HG02852 (cell line): ENCODE data around the gene CLEC16A.

ENCODE experiments used
- ATAC-seq: cut with Tn5 transposase; IDR thresholded peaks from one replicate; pipeline ENCODE4 v1.9.1; 2021; ENCODE audit warnings: mild to moderate bottlenecking, moderate library complexity; ENCODE audit not compliant: unreplicated experiment

The CLEC16A gene

DNA sequence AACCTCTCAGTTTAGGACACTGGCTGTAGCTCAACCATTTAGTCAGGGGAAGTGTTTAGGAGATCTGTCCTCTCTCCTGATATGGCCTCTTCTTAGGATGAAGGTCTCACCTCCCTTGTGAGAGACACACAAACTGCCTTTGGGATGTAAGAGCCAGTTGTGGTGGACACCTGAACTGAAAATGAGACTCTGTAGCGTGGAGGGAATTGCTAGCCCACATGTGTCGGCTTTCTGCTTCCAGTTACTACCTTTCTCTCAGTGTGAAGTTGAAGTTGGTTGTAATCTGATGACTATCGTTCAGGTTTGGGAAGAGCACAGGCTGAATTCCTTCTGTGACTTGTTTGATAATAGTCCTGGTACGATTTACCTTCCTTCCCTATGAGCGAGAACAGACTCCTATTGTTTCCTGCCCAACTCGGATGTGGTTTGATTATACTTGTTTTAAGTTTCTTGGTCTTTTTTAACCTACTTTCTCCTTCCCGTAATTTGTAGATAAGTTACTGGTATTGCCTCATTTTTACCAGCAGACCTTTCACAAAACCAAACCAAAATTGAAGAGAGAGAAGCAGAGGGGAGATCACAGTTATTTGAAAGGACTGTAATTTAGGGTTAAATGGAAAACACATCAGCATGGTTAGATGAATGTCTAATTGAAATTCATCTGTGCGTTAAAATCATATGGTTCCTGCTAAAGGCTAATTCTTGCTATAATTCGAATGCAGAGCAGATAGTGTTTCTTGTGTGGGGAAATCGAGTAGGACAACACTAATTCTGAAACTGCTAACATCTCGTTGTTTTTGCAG is 43.2 kb downstream of the CLEC16A start:
- peak; percentile 33 for ATAC-seq

DNA sequence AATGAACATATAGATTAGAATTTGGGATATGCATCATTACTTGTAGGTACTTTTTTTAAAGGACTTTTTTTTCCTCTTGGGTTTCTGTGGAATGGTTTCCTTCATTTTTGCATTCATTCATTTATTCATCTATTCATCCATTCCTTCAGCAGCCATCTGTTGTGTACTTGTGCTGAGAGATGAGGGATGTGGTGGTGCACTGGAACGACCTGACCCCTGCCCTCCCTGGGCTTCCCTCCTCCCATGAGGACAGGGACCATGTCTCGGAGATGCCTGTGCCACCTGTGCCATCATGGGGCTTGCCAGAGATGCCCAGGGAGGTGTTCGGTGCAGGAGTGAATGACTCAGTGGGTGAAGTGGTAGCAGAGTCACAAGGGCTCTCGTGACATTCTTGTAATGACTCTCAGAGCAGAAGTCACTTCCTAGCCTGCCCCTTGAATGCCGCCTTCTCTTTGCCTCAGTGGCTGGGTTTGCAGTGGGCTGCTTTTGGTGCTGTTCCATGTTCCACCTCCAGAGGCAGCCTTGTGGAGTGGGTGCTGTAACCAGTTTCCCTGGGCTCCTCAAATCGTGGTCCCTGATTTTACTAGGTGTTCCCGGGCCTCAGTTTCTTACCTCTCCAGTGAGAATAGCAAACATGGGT is 43.9 kb downstream of the CLEC16A start:
- ATAC-seq, result peak; percentile 56

DNA sequence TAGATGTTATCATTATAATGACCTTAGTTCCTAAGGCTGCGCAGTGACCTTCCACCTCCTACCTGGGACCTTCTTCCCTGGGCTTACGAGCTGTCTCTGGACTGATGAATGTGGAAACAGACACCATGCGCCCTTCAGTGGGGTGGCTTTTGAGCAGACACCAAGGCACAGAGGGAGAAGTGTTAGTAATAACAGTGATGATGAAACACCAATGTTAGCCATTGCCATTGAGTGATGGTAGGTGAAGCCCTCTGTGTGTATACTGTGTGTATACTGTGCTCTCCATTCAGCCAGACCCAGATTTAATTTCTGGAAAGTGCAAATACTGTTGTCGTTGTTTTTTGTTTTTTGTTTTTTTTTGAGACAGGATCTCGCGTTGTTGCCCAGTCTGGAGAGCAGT is 44.5 kb downstream of the CLEC16A start:
- ATAC-seq, result no peak

DNA sequence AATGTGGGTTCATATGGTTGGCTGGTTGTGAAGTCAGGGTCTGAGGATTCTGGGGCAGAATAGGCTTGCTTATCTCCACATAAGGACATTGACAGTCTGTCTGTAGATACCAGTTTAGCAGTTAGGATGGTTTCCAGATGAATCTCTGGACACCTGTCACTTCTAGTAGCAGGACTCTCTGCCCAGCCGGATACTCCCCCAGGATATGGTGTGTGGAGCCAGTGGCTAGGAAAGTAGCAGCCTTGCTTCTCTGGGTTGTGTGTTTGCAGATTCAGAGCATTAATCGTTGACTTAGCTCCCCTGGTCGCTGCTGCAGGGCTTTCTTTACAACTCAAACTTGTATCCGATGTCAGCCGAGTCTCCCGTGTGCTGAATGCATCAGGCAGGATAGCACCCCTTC is 45.2 kb downstream of the CLEC16A start:
- no peak for ATAC-seq

DNA sequence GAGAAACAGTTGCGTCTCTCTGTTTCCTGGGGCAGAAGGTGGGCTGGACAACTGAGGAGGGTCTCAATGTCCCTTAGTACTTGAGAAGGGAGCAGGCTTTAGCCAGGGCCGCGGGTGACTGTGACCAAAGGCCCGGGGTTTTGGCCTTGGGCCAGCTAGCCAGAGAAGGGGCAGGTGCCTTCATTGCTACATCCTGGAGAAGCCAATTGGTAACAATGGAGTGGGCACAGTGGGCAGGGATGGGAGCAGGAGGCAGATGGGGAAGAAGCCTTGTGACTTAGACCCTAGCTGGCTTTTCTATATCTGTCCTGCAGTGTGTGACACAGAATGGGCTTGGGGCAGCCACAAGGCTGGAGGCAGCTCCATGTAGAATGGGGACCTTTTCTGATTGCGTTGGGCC is 46.0 kb downstream of the CLEC16A start:
- no peak for ATAC-seq

DNA sequence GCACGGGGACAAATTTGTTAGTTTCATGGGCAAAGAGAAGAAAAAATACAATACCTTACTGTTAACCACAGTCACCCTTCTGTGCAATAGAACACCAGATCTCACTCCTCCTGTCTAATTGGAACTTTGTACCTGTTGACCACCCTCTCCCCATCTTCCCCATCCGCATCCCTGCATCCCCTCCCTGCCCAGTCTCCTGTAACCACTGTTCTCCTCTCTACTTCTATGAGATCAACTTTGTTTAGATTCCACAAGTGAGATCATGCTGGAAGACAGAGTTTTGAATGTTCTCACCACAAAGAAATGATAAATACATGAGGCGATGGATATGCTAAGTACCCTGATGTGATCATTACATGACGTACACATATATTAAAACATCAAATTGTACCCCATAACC is 47.7 kb downstream of the CLEC16A start:
- no peak for ATAC-seq

DNA sequence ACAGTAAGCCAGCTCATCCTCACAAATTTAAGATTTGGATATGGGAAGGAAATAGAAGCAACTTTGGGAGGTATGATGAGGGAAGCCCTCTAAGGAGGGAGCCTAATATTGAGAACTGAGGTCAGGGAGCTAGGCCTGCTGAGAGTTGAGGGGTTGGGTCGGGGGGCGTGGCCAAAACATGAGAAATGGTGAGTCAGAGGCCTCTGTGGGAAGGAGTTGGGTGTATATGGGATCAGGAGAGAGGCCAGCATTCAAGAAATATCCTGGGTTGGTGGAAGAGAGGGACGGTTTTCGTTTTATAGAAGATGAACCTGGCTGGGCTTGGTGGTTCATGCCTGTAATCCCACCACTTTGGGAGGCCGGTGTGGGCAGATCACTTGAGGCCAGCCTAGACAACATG is 48.4 kb downstream of the CLEC16A start:
- ATAC-seq, result no peak

DNA sequence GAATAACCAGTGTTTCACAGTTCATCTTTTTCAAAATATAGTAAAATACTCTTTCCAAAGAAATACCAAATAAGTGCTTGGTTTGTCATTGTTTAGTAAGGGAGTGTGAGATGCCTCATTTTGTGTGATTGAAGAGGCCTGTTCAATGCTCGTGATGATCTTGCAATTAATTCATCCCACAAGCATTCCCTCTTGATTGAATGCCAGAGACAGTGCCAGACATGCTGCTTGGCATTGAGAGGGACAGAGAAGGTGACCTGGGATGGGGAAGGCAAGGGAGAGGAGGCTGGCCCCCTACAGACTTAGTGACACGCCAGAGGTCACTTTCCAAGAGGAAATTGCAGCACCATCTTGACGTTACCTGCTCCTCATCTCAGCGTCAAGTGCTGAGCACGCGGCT is 49.3 kb downstream of the CLEC16A start:
- ATAC-seq, result no peak

DNA sequence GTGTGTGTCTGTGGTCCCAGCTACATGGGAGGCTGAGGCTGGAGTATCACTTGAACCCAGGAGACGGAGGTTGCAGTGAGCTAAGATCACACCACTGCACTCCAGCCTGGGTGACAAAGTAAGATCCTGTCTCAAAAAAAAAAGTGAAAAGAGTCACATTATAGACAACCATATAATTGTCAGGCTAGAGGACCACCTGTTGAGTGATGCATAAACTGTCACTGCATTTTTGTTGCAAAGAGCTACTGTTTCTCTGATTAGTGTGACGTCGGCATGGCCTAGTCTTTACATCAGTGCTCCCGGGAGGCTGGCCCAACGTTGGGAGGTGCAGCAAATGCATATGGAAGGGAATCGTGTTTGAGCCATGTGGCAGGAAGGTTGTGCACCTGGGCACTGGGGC is 50.2 kb downstream of the CLEC16A start:
- no peak for ATAC-seq

DNA sequence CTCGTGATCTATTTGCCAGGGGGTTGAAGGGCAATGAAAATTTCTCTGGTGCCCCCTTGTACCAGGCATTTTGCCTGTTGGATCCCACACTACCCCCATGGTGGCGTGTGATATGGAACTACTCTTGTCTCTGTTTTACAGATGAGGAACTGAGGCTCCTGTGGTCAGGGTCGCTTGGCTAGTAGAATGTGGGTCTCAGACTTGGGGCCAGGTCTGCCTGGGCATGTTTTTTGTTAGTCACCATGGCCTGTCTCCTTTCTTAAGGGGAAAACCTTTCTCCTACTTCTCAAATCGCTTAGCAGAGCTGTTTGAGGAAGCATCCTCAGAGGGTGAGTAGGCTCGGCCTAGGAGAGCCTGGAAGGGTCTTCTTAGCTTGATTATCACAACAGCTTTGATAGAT is 51.2 kb downstream of the CLEC16A start:
- ATAC-seq, result no peak

DNA sequence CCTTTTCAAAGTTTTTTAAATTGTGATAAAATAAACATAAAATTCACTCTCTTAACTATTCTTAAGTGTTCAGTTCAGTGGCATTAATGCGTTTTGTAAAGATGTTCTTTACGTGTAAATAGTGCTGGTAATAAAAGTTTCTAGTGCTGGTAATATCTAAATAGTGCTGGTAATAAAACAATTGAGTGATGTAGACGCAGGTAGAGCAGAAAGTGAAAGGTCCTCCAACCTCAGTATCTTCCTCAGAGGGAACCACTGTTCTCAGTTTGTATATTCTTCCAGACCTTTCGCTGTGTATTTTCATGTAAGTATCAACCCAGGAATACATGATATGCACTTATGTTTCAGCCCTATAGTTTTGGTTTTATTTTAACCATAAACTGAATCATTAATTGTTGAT is 53.1 kb downstream of the CLEC16A start:
- ATAC-seq, result no peak

DNA sequence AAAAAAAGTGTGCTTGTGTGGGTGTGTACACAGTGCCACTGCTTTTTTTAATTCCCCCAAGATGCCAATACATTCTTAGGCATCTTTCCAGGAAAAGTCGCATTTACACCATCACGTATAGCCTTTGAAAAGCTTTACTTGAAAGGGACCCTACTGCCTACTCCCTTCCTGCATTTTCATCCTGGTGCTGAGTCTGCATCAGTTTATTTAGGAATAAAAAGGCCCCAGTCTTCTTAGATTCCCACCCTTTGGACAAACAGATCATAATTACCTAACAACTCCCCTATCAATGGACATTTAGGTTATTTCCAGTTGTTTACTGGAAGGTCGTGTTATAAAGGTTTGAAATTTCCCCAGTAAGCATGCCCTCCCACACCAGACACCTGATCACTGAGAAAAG is 54.9 kb downstream of the CLEC16A start:
- no peak for ATAC-seq

DNA sequence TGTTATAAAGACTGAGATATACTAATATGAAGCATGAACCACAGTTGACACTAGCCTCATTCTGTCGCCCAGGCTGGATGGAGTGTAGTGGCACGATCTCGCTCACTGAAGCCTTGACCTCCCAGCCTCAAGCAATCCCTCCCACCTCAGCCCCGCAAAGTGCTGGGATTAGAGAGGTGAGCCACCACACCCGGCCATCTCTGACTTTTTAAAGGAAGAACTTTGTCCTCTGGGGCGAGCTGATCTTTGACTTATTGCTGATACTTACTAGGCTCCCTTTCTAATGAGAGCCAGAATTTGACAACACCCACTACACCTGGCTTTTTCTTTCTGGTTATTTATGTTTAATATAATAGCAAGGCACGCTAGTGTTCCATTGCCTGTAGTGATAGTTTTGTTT is 57.2 kb downstream of the CLEC16A start:
- ATAC-seq, result no peak

DNA sequence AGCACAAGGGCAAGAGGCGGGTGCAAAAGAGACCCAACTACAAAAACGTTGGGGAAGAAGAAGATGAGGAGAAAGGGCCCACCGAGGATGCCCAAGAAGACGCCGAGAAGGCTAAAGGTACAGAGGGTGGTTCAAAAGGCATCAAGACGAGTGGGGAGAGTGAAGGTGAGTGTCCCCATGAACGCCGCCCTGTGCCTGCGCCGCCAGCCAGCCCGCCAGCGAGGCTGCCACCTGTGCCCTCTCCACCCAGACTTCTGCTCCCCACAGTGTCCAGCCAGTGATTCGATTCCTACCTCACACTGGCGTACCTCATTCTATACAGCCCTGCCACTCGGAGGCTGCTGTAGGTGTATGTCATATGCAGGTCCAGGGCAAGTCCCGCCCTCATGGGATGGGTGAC is 58.8 kb downstream of the CLEC16A start:
- no peak for ATAC-seq

DNA sequence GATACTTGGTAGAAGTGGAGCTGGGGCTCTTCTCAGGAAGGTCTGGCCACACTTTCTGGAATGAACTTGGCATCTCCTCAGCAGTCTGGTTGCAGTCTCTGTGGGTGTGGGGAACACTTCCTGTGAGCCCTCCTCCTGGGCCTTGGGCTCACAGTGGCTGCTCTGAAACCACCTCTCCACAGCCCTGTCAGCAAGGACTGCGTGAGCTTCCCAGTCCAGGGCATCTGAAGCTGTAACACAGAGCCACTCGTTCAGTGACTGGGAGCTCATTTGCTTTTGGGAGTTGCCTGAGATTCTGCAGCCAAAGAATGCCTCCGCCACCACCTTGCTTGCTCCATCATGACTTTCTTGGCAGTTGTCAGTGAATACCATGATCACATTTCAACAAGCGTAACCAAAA is 60.0 kb downstream of the CLEC16A start:
- no peak for ATAC-seq

DNA sequence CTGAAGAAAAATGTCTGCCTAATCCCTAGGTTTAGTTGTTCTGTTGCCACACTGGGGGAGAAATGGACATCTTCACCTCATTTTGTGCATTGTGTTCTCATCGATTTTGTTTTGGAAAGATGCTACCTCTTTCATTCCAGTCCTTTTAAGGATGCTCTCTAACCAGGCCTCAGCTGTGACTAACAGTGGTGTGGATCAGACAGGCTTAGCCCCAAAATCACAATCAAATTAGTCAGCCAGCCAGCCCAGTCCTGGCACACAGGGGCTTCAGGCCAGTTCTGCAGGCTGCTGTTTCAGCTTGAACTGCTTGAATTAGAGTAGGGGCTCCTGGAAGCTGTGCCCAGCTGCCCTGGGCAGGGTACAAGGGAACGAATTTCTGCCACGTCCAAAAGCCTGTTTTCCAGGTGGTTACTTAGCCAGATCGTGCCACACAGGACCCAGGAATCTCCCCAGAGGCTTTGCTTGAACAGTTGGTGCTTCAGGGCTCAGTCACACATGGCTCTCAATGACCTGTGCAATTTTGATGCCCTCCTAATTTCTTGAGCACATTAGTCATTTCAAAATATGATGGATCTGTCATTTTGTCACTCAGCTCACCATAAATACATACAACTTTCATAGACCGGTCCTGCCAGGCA is 60.7 kb downstream of the CLEC16A start:
- ATAC-seq, result no peak

DNA sequence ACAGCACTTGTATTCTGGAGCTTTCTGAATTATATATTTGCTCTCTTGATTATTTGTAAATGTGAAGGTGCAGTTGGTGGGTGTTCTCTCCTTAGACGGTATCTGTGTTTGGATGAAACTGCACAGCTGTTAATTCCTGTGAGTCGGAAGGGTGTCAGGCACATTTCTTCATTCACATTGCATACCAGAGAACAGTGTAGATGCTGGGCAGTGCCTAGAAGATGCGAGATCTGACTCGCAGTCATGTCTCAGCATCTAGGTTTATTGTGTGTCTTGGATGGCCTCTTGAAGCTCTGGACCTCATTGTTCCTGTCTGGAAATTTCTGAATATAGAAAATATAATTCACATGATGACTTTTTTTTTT is 61.2 kb downstream of the CLEC16A start:
- no peak for ATAC-seq

DNA sequence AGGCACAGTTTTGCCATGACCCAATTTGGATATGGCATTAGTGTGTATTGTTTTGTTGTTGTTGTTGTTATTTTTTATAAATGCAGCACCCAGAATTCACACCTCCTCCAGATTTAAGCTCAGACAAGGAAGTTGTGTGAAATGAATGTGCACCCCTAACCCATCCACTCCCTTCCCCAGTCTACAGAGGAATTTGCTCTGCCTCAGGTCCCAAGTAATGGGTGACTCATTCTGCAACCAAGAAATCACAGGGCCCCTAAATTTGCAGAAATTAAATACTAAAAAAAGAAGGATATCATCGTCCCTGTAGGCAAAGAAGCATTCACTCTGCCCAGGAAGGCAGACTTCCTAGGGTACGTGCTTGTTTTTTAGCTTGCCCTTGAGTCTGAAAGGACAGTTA is 62.3 kb downstream of the CLEC16A start:
- no peak for ATAC-seq

DNA sequence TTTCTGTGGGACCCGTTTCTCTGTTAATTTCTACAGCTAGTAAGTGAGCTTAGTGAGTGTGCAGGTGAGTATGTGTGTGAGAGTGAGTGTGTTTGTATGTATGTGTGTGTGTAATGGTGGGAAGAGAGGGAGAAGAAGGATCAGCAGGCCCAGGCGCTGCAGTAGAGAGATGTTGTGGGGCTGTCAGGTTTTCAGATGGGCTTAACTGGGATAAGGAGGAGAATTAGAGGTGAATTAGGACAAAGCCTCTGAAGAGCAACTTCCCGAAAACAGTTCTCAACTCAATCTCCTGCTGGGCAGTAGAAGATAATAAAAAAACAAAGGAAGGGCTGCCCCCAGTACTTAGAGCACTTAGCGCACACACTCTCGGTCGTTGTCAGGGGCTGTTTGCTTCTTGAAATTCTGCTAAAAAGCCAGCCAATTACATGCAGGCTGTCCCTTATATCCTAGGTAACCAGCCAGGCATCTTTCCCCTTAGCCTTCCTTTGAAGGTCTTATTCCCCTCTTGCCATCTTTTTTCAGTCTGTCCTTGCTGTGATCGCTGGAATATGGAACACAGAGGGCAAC is 63.4 kb downstream of the CLEC16A start:
- no peak for ATAC-seq

DNA sequence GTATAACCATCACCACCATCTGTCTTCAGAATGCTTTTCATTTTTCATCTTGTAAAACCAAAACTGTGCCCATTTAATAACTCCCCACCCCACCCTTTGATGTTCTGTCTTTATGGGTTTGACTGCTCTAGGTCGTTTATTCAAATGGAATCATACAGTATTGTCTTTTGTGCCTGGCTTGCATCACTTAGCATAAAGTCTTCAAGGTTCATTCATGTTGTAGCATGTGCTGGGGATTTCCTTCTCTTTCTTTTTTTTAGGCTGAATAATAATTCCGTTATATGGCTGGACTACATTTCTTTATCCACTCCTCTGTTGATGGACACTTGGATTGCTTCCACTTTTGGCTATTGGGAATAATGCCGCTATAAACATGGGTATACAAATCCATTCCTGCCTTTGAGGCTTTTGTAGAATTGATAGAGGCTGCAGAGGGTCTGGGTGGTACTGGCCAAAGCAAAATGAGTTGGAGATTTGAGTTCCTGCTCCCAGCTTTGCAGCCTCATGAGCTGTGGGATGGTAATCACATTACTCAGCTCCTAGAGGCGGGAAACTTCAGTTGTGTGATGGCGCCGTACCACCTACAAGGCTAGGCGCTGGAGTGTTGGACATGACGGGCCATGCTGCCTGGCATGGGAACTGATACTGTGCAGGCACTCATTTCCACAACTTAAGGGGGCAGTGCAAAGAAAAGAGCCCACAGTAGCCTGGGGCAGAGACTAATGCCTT is 64.8 kb downstream of the CLEC16A start:
- no peak for ATAC-seq

DNA sequence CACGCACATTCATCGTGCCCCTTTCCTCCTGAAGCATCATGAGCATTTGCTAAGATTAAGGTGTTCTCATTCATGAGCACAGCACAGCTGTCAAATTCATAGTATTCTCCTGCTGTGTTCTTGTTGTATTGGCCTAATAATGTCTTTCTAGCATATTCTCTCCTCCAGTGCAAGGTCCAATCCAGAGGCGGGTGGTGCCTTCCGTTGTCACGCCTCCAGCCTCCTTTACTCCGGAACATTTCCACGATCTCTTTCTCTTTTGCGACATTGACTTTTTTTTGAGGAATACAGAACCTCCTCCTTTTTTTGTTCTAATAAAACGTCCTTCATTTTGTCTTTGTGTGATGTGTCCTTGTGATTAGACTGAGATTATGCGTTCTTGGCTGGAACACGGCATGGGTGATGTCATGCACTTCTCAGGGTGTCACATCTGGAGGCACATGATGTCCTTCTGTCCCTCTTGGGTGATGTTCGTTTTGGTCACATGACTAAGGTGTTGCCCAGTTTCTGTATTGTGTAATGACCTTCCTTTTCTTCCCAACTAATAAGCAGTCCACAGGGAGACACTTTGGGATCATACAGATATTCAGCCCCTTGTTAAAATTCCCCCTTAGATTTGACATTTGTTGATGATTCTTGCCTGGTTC is 66.3 kb downstream of the CLEC16A start:
- ATAC-seq, result no peak
